ENCODE data around the gene EXOC4.

The EXOC4 gene

GRCh38 chr7:133542209-133542780 lies 289.4 kb downstream of the EXOC4 start:
- H3K27ac ChIP-seq = no peak overlapping the region
- no peak for TF ChIP-seq CTCF (conservative IDR thresholded peaks at IDR 0.05)

- TF ChIP-seq CTCF (conservative IDR thresholded peaks at IDR 0.05) = no peak
- no peak overlapping the region for H3K27ac ChIP-seq
These were observed 290.8 kb downstream of the EXOC4 start for GRCh38 chr7:133543657-133544056.

- TF ChIP-seq CTCF (conservative IDR thresholded peaks at IDR 0.05) = no peak
- H3K27ac ChIP-seq = no peak overlapping the region
These were observed 292.7 kb downstream of the EXOC4 start for GRCh38 chr7:133545618-133546017.

GRCh38 chr7:133547981-133548380 lies 295.1 kb downstream of the EXOC4 start:
- TF ChIP-seq CTCF (conservative IDR thresholded peaks at IDR 0.05) = no peak
- H3K27ac ChIP-seq = no peak overlapping the region

- H3K27ac ChIP-seq = no peak overlapping the region
- no peak for TF ChIP-seq CTCF (conservative IDR thresholded peaks at IDR 0.05)
These were observed 296.8 kb downstream of the EXOC4 start for GRCh38 chr7:133549633-133550032.

- TF ChIP-seq CTCF (conservative IDR thresholded peaks at IDR 0.05) = no peak
- H3K27ac ChIP-seq = no peak overlapping the region
These were observed 297.3 kb downstream of the EXOC4 start for GRCh38 chr7:133550145-133550544.

- H3K27ac ChIP-seq = no peak overlapping the region
- TF ChIP-seq CTCF (conservative IDR thresholded peaks at IDR 0.05) = no peak
These were observed 297.9 kb downstream of the EXOC4 start for GRCh38 chr7:133550811-133551210.

Data from VCaP (cell line).